ENCODE data around the gene RPS15.

RPS15 gene

GRCh38 chr19:1452802-1453524, 14.8 kb downstream of the RPS15 start:
- no peak for DNase-seq (ENCODE audit: low read depth, low spot score)
- H3K27me3 ChIP-seq (ENCODE audit: insufficient read depth, insufficient read length), result peaks cover 78% of the 10 kb centered on the region
- H3K36me3 ChIP-seq (ENCODE audit: insufficient read depth, insufficient read length, low read length), result no peaks in the 10 kb centered on the region
- H3K4me3 ChIP-seq (ENCODE audit: insufficient read length, low read depth), result peak overlapping the region; percentile 2
- no peaks in the 10 kb centered on the region for H3K9me3 ChIP-seq (ENCODE audit: insufficient read depth, low read length)
- no peak overlapping the region for H3K9ac ChIP-seq (ENCODE audit: insufficient read length, low read depth)
- TF ChIP-seq ZNF274 (IDR thresholded peaks at IDR 0.05; ENCODE audit: low read depth, low read length), result no peak
- no peak for TF ChIP-seq SUZ12 (IDR thresholded peaks at IDR 0.05; ENCODE audit: extremely low read depth, insufficient read depth, insufficient read length)
- TF ChIP-seq YY1 (IDR thresholded peaks at IDR 0.05; ENCODE audit: insufficient read depth, insufficient read length), result no peak
- peaks cover 35% of the 10 kb centered on the region for H3K4me1 ChIP-seq (ENCODE audit: insufficient read depth, insufficient read length)

- no peak for DNase-seq (ENCODE audit: low read depth, low spot score)
- H3K27me3 ChIP-seq (ENCODE audit: insufficient read depth, insufficient read length), result peaks cover 74% of the 10 kb centered on the region
- TF ChIP-seq ZNF274 (IDR thresholded peaks at IDR 0.05; ENCODE audit: low read depth, low read length) (no peak), YY1 (IDR thresholded peaks at IDR 0.05; ENCODE audit: insufficient read depth, insufficient read length) (no peak), SUZ12 (IDR thresholded peaks at IDR 0.05; ENCODE audit: extremely low read depth, insufficient read depth, insufficient read length) (no peak)
Measured at GRCh38 chr19:1453525-1454364, 15.5 kb downstream of the RPS15 start.

DNA sequence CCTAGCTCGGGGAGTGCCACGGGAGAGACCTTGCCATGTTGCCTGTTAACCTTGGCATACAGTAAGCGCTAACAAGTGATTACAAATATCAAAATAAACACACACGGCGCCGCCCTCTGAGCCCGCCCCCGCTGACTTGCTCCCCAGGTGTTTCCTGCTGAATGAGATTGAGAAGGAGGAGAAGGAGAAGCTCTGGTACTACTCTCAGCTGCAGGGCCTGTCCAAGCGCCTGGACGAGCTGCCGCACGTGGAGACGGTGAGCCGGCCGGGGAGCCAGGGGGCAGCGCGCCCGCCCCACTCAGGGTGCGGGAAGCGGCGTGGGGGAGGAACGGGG, 16.8 kb downstream of the RPS15 start:
- peaks cover 62% of the 10 kb centered on the region for H3K27me3 ChIP-seq (ENCODE audit: insufficient read depth, insufficient read length)

More at GRCh38 chr19:1453525-1454364, 15.5 kb downstream of the RPS15 start:
- Histone ChIP-seq H3K9me3 (ENCODE audit: insufficient read depth, low read length) (no peaks in the 10 kb centered on the region), H3K36me3 (ENCODE audit: insufficient read depth, insufficient read length, low read length) (no peaks in the 10 kb centered on the region), H3K4me3 (ENCODE audit: insufficient read length, low read depth) (no peak overlapping the region), H3K4me1 (ENCODE audit: insufficient read depth, insufficient read length) (peaks cover 35% of the 10 kb centered on the region), H3K9ac (ENCODE audit: insufficient read length, low read depth) (no peak overlapping the region)

DNA sequence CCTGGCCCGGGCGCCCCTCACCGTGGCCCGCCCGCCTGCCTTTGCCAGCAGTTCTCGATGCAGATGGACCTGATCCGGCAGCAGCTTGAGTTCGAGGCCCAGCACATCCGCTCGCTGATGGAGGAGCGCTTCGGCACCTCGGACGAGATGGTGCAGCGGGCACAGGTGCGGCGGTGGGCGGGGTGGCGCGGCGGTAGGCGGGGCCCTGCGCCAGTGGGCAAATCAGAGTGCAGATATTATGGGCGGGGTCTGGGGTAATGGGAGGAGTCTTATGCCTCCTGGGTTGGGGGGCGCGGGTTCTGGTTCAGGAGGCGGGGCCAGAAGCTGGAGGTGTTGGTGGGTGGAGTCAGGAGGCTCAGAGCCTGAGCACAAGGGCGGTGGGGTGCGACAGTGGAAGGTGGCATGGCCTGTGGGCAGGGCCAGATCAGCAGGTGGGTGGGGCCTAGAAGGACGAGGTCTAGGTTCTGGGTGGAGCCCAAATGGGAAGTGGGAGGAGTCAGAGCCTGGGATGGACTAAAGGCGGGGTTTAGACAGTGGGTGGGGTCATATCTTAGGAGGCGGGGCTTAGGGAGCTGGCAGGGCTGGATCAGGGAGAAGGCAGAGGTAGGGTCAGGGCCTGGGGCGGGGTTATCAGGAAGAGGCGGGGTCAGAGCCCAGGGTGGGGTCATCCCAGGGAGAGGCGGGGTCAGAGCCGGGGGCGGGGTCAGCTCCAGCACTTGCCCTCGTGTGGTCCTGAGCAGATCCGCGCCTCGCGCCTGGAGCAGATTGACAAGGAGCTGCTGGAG, 17.3 kb downstream of the RPS15 start:
- H3K9ac ChIP-seq (ENCODE audit: insufficient read length, low read depth), result no peak overlapping the region
- H3K9me3 ChIP-seq (ENCODE audit: insufficient read depth, low read length), result no peaks in the 10 kb centered on the region
- no peak for TF ChIP-seq SUZ12 (IDR thresholded peaks at IDR 0.05; ENCODE audit: extremely low read depth, insufficient read depth, insufficient read length)
- no peak for TF ChIP-seq YY1 (IDR thresholded peaks at IDR 0.05; ENCODE audit: insufficient read depth, insufficient read length)
- no peak for TF ChIP-seq ZNF274 (IDR thresholded peaks at IDR 0.05; ENCODE audit: low read depth, low read length)
- no peak overlapping the region for H3K4me3 ChIP-seq (ENCODE audit: insufficient read length, low read depth)
- DNase-seq (ENCODE audit: low read depth, low spot score), result no peak
- H3K27me3 ChIP-seq (ENCODE audit: insufficient read depth, insufficient read length), result peaks cover 56% of the 10 kb centered on the region
- peaks cover 32% of the 10 kb centered on the region for H3K4me1 ChIP-seq (ENCODE audit: insufficient read depth, insufficient read length)
- H3K36me3 ChIP-seq (ENCODE audit: insufficient read depth, insufficient read length, low read length), result peaks cover 5% of the 10 kb centered on the region

More for the DNA sequence above, 16.8 kb downstream of the RPS15 start:
- no peaks in the 10 kb centered on the region for H3K36me3 ChIP-seq (ENCODE audit: insufficient read depth, insufficient read length, low read length)
- DNase-seq (ENCODE audit: low read depth, low spot score), result no peak
- H3K9me3 ChIP-seq (ENCODE audit: insufficient read depth, low read length), result no peaks in the 10 kb centered on the region
- TF ChIP-seq ZNF274 (IDR thresholded peaks at IDR 0.05; ENCODE audit: low read depth, low read length), result no peak
- TF ChIP-seq YY1 (IDR thresholded peaks at IDR 0.05; ENCODE audit: insufficient read depth, insufficient read length), result no peak
- no peak for TF ChIP-seq SUZ12 (IDR thresholded peaks at IDR 0.05; ENCODE audit: extremely low read depth, insufficient read depth, insufficient read length)
- H3K4me1 ChIP-seq (ENCODE audit: insufficient read depth, insufficient read length), result peaks cover 32% of the 10 kb centered on the region
- no peak overlapping the region for H3K9ac ChIP-seq (ENCODE audit: insufficient read length, low read depth)
- H3K4me3 ChIP-seq (ENCODE audit: insufficient read length, low read depth), result no peak overlapping the region

- Histone ChIP-seq H3K9ac (ENCODE audit: insufficient read length, low read depth) (peak overlapping the region; percentile 74), H3K4me1 (ENCODE audit: insufficient read depth, insufficient read length) (peaks cover 32% of the 10 kb centered on the region), H3K36me3 (ENCODE audit: insufficient read depth, insufficient read length, low read length) (peaks cover 12% of the 10 kb centered on the region), H3K27me3 (ENCODE audit: insufficient read depth, insufficient read length) (peaks cover 49% of the 10 kb centered on the region), H3K4me3 (ENCODE audit: insufficient read length, low read depth) (no peak overlapping the region), H3K9me3 (ENCODE audit: insufficient read depth, low read length) (no peaks in the 10 kb centered on the region)
- TF ChIP-seq SUZ12 (IDR thresholded peaks at IDR 0.05; ENCODE audit: extremely low read depth, insufficient read depth, insufficient read length) (no peak), ZNF274 (IDR thresholded peaks at IDR 0.05; ENCODE audit: low read depth, low read length) (no peak), YY1 (IDR thresholded peaks at IDR 0.05; ENCODE audit: insufficient read depth, insufficient read length) (no peak)
- DNase-seq (ENCODE audit: low read depth, low spot score), result no peak
Measured at GRCh38 chr19:1456121-1456900, 18.1 kb downstream of the RPS15 start.

- no peak for DNase-seq (ENCODE audit: low read depth, low spot score)
- H3K9ac ChIP-seq (ENCODE audit: insufficient read length, low read depth), result peak overlapping the region; percentile 74
- H3K36me3 ChIP-seq (ENCODE audit: insufficient read depth, insufficient read length, low read length), result peaks cover 12% of the 10 kb centered on the region
- no peak for TF ChIP-seq YY1 (IDR thresholded peaks at IDR 0.05; ENCODE audit: insufficient read depth, insufficient read length)
- TF ChIP-seq ZNF274 (IDR thresholded peaks at IDR 0.05; ENCODE audit: low read depth, low read length), result no peak
- TF ChIP-seq SUZ12 (IDR thresholded peaks at IDR 0.05; ENCODE audit: extremely low read depth, insufficient read depth, insufficient read length), result no peak
- no peak overlapping the region for H3K4me3 ChIP-seq (ENCODE audit: insufficient read length, low read depth)
- H3K27me3 ChIP-seq (ENCODE audit: insufficient read depth, insufficient read length), result peaks cover 40% of the 10 kb centered on the region
- H3K4me1 ChIP-seq (ENCODE audit: insufficient read depth, insufficient read length), result peaks cover 30% of the 10 kb centered on the region
- H3K9me3 ChIP-seq (ENCODE audit: insufficient read depth, low read length), result no peaks in the 10 kb centered on the region
Measured at GRCh38 chr19:1457031-1457739, 19.0 kb downstream of the RPS15 start.
